Activated T-helper 2 cell treated with anti-CD3 and anti-CD28 coated beads, Interferon-gamma antibody, Interleukin-2, Interleukin-4, amounts not matched to agents 10 μg/mL and 5 μg/mL and 100 μg/mL, durations not matched to agents 14 hours and 24 hours and 36 hours (primary cell): ENCODE data around the gene HOXB2. TPM values are rescaled to one million over a fixed set of nuclear protein-coding genes. Genes with fewer than 3 reads are reported as not detected.

Experiments used
- DNase-seq: peaks from one replicate; pipeline ENCODE4 v3.0.0; 2021; ENCODE audit warnings: low spot score
- H3K27ac Mint-ChIP-seq: one replicate; pipeline ENCODE4 v1.8.0; 2021; ENCODE audit warnings: mixed read lengths
- H3K27me3 Mint-ChIP-seq: one replicate; pipeline ENCODE4 v1.8.0; 2021; ENCODE audit warnings: low read depth, mixed read lengths
- H3K36me3 Mint-ChIP-seq: one replicate; pipeline ENCODE4 v1.8.0; 2021; ENCODE audit warnings: low read depth, mixed read lengths
- H3K4me1 Mint-ChIP-seq: one replicate; pipeline ENCODE4 v1.8.0; 2021; ENCODE audit warnings: low read depth, mixed read lengths
- H3K4me3 Mint-ChIP-seq: one replicate; pipeline ENCODE4 v1.8.0; 2021; ENCODE audit warnings: low read depth, mild to moderate bottlenecking, moderate library complexity, mixed read lengths
- H3K9me3 Mint-ChIP-seq: one replicate; pipeline ENCODE4 v1.8.0; 2021; ENCODE audit warnings: mixed read lengths
- intact Hi-C: fragments of 100-400 bp; cut with micrococcal nuclease; formaldehyde crosslinking; loops from one replicate; pipeline ENCODE4 v1.15.1; 2023
- total RNA-seq: library from RNA; stranded (reverse); gene quantifications from 2 replicates; pipeline ENCODE4 v1.2.3, GENCODE V29; 2022

The HOXB2 gene
- total RNA-seq, 1 donor from 2014 or later = 22.2 TPM

DNA sequence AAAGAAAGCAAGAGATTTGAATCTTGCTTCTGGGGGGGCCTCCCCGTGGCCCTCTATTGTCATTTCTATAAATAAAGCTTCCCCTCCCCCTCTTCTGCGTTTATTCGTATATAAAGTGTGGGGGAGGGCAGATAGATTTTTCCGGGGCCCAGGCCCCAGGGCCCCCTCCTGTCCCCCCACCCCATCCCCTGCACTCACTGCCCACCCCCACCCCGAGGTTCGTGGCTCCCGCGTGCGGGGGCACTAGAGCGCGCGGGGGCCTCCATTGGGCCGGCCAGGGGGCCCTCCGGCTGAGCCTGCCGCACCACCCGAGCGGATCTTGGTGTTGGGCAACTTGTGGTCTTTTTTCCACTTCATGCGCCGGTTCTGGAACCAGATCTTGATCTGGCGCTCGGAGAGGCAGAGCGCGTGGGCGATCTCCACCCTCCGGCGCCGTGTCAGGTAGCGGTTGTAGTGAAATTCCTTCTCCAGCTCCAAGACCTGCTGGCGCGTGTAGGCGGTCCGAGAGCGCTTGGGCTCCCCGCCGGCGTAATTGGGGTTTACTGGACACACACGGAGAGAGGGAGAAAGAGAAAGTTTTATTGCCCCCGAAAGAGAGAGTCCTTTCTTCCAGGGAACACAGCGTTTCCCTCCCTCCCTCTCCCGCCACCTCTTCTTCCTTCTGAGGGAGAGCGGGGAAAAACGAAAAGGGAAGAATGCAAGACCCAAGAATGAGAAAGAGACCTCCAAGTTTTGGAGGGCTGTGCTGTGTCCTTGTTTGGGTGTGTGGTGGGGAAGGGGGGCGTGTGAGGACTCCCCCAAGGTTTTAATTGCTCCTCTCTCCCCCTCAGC, 31.8 kb upstream of the HOXB2 start:
- no peak for DNase-seq
- Mint-ChIP-seq H3K36me3 (peaks cover 5% of the 10 kb centered on the region), H3K27me3 (peaks cover 34% of the 10 kb centered on the region), H3K4me3 (peak overlapping the region; percentile 83), H3K4me1 (peaks cover 42% of the 10 kb centered on the region), H3K9me3 (no peaks in the 10 kb centered on the region), H3K27ac (peak overlapping the region; percentile 74)
- intact Hi-C loops = no loop called here

DNA sequence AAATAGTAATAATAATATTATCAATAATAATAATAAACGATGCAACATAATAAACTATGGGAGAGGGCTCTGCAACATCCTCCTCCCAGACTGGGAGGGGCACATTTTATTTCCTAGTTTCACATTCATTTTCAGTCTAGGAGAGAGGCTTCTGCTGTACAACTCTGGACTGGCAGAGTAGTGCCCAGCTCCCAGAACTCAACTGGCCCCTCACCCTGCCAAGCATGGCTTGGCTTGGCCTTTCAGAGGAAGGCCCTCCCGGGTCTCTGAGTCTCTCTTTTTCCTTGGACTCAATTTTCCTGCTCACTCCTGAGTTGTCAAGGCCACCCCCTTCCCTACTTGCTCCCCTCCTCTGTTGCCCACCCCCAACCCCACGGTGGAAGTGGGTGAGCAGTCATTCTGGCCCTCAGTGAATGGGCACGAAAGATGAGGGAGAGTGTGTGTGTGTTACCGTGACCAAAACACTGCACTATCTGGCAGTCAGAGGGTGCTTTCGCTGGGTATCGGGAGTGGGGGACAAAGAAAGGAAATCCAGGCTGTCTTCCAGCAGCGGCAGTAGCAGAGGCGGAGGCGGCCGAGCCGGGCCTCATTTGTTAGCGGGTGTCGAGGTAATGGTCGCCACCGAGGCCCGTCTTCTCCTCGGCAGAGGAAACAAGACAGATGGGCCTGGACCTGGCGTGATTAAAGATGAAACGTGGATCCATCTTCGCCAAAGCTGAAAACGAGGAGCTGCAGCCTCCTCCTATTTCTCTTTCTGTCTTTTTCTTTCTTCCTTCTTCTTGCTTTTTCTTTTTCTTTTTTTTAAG, 31.0 kb upstream of the HOXB2 start:
- peaks cover 39% of the 10 kb centered on the region for H3K4me1 Mint-ChIP-seq
- peaks cover 6% of the 10 kb centered on the region for H3K36me3 Mint-ChIP-seq
- H3K27me3 Mint-ChIP-seq = peaks cover 28% of the 10 kb centered on the region
- peak overlapping the region; percentile 46 for H3K4me3 Mint-ChIP-seq
- no peak for DNase-seq
- H3K9me3 Mint-ChIP-seq = no peaks in the 10 kb centered on the region
- H3K27ac Mint-ChIP-seq = no peak overlapping the region
- intact Hi-C loops = no loop called here

DNA sequence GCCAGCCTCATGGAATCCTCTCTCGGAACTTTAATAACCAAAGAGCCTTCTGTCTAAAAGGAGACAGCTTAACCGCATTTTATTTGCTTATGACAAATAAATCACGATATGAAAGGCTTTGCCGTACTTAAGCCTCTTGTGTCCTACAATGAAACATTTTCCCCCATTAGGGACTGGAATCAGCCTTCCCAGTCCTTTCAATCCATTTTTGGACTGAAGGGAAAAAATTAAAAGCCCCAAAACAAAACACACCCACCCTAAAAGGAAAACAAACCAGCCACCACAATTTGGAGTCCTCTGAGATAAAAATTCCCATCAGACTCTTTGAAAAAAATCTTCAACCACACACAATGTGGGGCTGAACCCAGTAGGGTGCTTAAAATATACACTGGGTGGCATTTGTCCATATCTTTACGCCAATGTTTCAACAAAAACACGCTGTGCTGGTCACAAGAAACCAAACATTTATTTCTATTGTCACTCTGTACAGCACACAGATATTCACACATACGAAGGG, 30.2 kb upstream of the HOXB2 start:
- H3K27ac Mint-ChIP-seq = no peak overlapping the region
- H3K27me3 Mint-ChIP-seq = peaks cover 20% of the 10 kb centered on the region
- no peak overlapping the region for H3K4me3 Mint-ChIP-seq
- DNase-seq = no peak
- intact Hi-C loops = no loop called here
- peaks cover 6% of the 10 kb centered on the region for H3K36me3 Mint-ChIP-seq
- H3K4me1 Mint-ChIP-seq = peaks cover 35% of the 10 kb centered on the region
- no peaks in the 10 kb centered on the region for H3K9me3 Mint-ChIP-seq

DNA sequence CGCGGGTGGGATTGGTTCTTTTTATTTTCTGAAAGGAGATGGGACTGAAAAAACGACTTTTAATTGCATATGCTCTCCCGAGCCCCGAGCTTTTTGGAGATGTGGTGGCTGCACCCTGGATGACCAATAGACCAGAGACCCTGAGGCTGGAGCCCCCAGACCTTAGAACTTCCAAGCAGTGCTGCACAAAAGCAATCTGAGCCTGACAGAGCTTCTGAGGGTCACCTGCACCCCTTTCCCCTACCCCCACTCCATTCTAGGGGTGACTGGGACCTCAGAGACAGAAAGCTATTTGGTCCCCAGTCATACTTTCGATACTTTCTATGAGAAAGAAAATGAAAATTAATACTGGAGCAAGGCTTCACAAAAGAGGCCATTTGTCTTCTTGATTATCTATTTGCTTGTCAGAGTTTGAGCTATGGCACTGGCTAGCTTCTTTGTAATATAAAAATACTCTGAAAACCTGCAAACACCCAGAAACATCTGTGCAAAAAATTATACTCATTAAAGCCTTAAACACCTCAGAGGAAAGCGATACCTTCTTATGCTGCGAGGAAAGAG, 29.7 kb upstream of the HOXB2 start:
- H3K27me3 Mint-ChIP-seq = peaks cover 21% of the 10 kb centered on the region

DNA sequence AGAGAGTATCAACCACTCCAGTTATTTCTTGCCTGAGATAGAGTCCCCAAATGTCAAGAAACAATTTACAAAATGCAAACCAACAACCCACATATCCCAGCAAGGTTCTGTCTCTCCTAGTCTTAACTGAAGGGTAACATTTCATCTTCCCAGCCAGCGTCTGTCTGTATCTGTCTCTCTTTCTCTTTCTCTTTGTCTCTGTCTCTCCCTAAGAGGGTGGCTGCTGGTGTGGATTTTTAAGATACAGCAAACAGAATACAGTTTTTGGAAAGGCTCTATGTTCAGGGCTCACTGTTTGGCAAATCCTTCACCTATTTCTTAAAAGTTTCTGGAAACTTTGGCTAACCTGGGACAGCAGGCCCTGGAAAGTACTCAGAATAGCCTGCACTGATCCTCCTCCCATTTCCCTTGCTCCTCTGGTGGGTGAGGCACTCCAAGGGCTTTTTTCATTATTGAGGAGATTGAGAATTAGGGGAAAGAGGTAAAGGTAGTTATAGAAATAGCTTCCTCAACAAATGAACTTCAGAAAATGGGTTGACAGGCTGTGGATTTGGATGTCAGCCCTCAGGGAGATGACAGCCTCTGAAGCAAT, 27.0 kb upstream of the HOXB2 start:
- intact Hi-C loops = no loop called here
- H3K27ac Mint-ChIP-seq = no peak overlapping the region
- H3K4me3 Mint-ChIP-seq = no peak overlapping the region
- no peak for DNase-seq
- H3K27me3 Mint-ChIP-seq = peaks cover 24% of the 10 kb centered on the region
- H3K36me3 Mint-ChIP-seq = peaks cover 12% of the 10 kb centered on the region
- H3K9me3 Mint-ChIP-seq = no peaks in the 10 kb centered on the region
- peaks cover 21% of the 10 kb centered on the region for H3K4me1 Mint-ChIP-seq

More for the DNA sequence above, 29.7 kb upstream of the HOXB2 start:
- DNase-seq = no peak
- H3K27ac Mint-ChIP-seq = no peak overlapping the region
- intact Hi-C loops = no loop called here
- H3K4me1 Mint-ChIP-seq = peaks cover 33% of the 10 kb centered on the region
- no peak overlapping the region for H3K4me3 Mint-ChIP-seq
- no peaks in the 10 kb centered on the region for H3K9me3 Mint-ChIP-seq
- peaks cover 6% of the 10 kb centered on the region for H3K36me3 Mint-ChIP-seq

DNA sequence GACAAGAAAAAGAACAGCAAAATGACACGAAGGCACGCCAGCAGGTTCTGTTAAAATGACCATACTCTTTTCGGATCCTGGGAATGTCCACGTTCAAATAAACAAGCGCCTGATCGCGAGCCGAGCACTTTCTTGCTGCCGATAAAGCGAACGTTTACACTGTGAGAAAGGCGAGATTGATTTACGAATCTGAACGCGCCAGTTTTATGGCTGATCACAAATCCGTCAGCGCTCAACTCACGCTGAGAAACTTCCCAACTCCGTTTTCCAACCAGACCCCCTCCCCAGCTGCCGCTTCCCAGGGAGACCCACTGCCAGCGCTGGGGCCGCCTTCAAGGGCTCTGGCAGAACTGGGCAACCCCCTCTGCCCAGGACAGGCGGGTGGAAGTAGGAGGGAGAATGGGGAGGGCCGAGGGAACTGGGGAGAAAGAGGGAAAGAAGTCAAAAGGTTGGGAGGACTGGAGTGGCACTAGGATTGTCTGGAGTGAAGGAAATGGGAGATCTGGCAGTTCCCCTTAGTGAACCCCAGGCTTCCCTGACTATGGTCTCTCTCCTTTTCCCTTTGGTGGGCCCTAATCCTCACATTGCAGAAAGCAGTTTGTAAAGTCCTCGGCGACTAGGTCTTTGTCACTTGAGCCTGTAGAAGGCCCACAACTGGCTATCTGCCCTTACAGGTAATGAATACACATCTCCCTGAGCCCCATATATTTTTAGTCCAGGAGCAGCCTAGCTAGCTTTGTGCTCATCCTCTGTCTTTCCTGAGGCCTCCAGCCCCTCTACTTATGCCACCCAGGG, 26.3 kb upstream of the HOXB2 start:
- H3K27ac Mint-ChIP-seq = no peak overlapping the region
- intact Hi-C loops = no loop called here
- H3K9me3 Mint-ChIP-seq = no peaks in the 10 kb centered on the region
- no peak overlapping the region for H3K4me3 Mint-ChIP-seq
- H3K36me3 Mint-ChIP-seq = peaks cover 12% of the 10 kb centered on the region
- H3K4me1 Mint-ChIP-seq = peaks cover 17% of the 10 kb centered on the region
- no peak for DNase-seq
- H3K27me3 Mint-ChIP-seq = peaks cover 24% of the 10 kb centered on the region

DNA sequence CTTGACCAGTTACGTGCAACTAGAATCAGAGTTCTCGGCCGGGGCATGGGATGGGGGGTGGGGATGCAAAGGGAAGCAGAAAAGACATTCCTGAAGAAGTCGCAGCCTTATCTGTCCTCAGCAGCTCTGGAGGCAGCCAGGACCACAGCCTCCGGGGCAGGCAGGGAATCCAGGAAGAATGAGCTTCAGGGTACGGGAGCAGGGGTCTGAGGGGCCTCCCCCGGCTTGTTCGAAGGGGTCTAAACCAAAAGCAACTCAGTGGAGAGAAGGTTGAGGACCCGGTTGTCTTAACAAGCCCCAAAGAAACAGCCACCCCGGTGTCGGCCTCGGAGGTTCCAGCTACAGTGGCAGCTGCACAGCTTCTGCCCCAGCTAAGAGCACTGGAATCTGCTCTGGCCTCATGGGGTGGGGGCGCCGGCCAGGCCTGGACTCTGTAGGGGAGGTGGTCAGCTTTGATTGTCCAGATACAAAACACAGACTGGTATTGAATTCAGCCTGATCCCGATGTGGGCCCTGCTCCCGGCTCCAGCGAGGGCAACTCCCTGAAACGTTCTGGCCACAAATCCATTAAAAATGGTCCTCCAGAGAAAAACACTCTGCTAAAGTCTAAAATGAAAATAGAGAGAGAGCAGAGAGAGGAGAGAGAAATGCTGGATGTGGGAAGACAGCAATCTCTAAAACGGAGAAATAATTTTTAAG, 25.6 kb upstream of the HOXB2 start:
- H3K4me1 Mint-ChIP-seq = peaks cover 10% of the 10 kb centered on the region
- no peak overlapping the region for H3K4me3 Mint-ChIP-seq
- peaks cover 24% of the 10 kb centered on the region for H3K27me3 Mint-ChIP-seq
- no peaks in the 10 kb centered on the region for H3K9me3 Mint-ChIP-seq
- intact Hi-C loops = no loop called here
- H3K27ac Mint-ChIP-seq = no peak overlapping the region
- no peak for DNase-seq
- H3K36me3 Mint-ChIP-seq = peaks cover 12% of the 10 kb centered on the region

DNA sequence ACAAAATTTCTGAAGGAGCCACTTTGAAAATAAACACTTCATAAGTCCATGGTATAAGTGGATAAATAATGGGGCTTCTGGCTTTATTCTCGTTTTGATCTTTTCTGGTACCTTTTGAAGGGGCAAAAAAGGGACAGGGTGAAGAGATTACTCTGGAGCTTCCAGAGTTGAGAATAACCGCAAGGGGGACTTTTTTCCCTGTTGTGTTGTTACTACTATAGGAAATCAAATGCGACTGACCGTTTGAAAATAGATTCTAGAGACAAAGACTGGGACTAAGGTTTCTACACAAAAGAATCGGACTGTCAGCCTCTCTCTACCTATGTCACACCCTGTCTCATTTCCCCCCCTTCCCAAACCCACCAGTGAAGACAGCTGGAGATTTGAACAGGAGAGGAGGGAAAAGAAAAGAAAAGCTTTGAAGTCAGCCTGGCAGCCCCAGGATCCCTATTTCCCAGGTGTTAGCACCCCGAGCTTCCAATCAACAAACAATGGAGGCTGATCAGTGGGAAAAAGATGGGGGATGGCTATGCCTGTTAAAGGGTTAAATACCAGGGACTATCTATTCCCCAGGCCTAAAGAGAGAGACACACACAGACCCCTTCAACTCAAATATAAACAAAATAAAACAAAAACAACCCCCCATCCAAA, 24.9 kb upstream of the HOXB2 start:
- no peaks in the 10 kb centered on the region for H3K9me3 Mint-ChIP-seq
- no peak for DNase-seq
- no peak overlapping the region for H3K27ac Mint-ChIP-seq
- intact Hi-C loops = no loop called here
- H3K27me3 Mint-ChIP-seq = peaks cover 25% of the 10 kb centered on the region
- H3K36me3 Mint-ChIP-seq = peaks cover 10% of the 10 kb centered on the region
- H3K4me3 Mint-ChIP-seq = no peak overlapping the region
- peaks cover 9% of the 10 kb centered on the region for H3K4me1 Mint-ChIP-seq

DNA sequence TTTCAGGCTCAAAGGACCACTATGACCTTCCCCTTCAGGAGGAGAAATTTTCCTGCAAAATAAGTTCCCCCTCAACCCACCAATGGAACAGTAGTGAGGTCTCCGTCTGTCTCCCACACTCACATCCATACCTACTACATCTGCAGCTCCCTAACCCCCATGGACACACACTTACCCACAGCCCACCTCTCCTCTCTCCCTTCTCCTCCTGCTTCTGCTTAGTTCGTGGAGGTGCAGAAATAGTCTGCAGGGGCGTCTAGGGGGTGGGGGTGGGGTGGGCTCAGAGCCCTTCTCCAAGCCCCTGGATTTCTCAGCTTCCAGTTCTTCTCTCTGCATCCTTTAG, 24.3 kb upstream of the HOXB2 start:
- no peak overlapping the region for H3K4me3 Mint-ChIP-seq
- H3K27ac Mint-ChIP-seq = no peak overlapping the region
- intact Hi-C loops = no loop called here
- no peaks in the 10 kb centered on the region for H3K9me3 Mint-ChIP-seq
- peaks cover 9% of the 10 kb centered on the region for H3K4me1 Mint-ChIP-seq
- DNase-seq = no peak
- peaks cover 10% of the 10 kb centered on the region for H3K36me3 Mint-ChIP-seq
- H3K27me3 Mint-ChIP-seq = peaks cover 28% of the 10 kb centered on the region

DNA sequence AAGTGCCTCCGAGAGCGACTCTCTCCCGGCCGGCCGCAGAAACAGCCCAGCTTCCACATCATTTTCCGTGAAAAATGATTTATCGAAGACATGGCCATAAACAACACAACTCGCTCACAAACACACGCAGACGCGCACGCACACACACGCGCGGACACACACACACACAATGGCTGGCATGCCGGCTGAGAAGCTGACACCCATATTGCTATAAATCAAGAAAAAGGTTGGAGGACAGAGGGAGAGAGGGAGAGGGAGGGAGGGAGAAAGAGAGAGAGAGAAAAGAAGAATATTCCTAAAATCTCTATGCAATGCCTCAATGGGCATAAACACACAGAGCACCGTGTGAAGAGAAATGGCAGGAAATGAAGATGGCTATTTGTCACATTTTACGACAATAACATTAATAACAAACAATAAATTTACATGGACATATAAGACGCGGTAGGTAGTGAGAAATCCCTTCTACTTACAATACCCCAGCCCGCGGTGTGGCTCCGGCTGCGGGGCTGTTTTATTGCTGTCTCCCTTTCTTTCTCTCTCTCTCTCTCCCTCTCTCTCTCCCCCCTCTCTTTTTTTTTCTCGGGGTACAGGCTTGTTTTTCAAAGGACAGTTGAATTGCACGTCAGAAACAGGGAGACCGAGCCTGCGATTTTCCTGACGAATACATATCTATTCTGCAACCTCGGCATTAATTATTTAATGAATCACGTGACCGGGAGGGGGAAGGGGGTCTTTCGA, 23.8 kb upstream of the HOXB2 start:
- no peak for DNase-seq
- Mint-ChIP-seq H3K36me3 (peaks cover 10% of the 10 kb centered on the region), H3K4me3 (no peak overlapping the region), H3K9me3 (no peaks in the 10 kb centered on the region), H3K27me3 (peaks cover 30% of the 10 kb centered on the region), H3K4me1 (peaks cover 9% of the 10 kb centered on the region), H3K27ac (no peak overlapping the region)
- intact Hi-C loops = no loop called here
